Activated CD4-positive, alpha-beta T cell treated with anti-CD3 and anti-CD28 coated beads, Interleukin-2, amount 10 ng/mL, durations not matched to agents 7 days and 5 days (primary cell): ENCODE results near the gene CPNE1. TPM values are rescaled to one million over a fixed set of nuclear protein-coding genes. Genes with fewer than 3 reads are reported as not detected.

ENCODE experiments used
- CTCF ChIA-PET: fragments of 350-600 bp; sonication (Branson Sonifier 250); formaldehyde crosslinking; loops from one replicate; lab custom pipeline; 2021; ENCODE audit warnings: antibody characterized with exemption; lab: Charles Lee
- POLR2A ChIA-PET: fragments of 350-600 bp; sonication (Branson Sonifier 250); formaldehyde crosslinking; loops from one replicate; lab custom pipeline; 2021; ENCODE audit warnings: antibody characterized with exemption; lab: Charles Lee
- DNase-seq: peaks from one replicate; pipeline ENCODE4 v3.0.0-alpha.2; 2020
- H3K27ac Mint-ChIP-seq: one replicate; pipeline ENCODE4 v1.8.0; 2021; ENCODE audit warnings: mild to moderate bottlenecking, moderate library complexity, mixed read lengths
- H3K27me3 Mint-ChIP-seq: one replicate; pipeline ENCODE4 v1.8.0; 2021; ENCODE audit warnings: mixed read lengths
- H3K36me3 Mint-ChIP-seq: one replicate; pipeline ENCODE4 v1.8.0; 2021; ENCODE audit warnings: low read depth, mixed read lengths
- H3K4me1 Mint-ChIP-seq: one replicate; pipeline ENCODE4 v1.8.0; 2021; ENCODE audit warnings: mixed read lengths
- H3K4me3 Mint-ChIP-seq: one replicate; pipeline ENCODE4 v1.8.0; 2021; ENCODE audit warnings: mild to moderate bottlenecking, moderate library complexity, mixed read lengths
- H3K9me3 Mint-ChIP-seq: one replicate; pipeline ENCODE4 v1.8.0; 2021; ENCODE audit warnings: mixed read lengths
- total RNA-seq, 2 experiments: library from RNA; stranded (reverse); gene quantifications; one replicate each; pipeline ENCODE4 v1.2.3, GENCODE V29; 2021

CPNE1 gene
- total RNA-seq, 2 experiments from 2014 or later = 252 to 256 TPM

DNA sequence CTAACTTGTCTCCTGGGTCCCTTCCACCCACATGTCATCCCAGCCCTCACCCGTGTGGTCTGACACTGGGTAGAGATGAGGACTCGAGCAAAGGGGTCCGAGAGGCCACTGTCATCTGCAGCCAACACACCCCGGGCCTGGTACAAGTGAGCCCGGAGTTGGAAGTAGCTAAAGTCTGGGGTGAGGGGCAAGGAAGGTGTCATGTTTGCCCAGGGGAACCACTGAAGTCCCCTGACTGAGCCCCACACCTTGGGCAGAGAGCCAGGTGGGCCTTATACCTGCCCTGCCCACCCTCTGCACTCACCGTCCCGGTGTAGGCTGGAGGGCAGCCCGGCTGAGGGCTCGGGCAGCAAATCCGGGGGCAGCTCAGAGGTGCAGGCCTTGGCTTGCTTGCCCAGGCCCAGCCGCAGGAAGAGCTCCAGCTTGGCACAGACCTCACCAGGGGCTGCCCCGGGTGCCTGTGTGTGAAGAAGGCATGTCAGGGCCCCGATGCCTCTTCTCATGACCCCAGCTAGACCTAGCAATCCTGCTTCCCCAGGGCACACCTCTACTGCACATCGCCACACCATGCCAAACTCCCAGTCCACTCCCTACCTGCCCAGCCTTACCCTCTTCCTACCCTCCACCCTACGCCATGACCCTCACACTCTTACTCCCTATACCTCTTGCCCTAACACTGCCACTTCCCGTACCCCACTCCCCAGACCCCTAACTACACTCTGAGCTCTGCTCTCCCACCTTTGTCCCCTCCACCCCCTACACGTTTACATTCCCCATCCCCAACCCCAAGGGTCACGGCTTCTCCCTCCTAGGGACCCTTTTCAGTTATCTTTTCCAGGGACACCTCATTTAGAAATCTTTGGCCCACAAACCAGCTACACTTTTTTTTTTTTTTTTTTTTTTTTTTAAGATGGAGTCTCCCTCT is 80.8 kb downstream of the CPNE1 start:
- CTCF ChIA-PET = interaction anchor here (1.5 to 1.6 kb wide), 2 partner anchors 12 to 268 kb away, joined by 4 to 5 read pairs; no protein-coding TSS in a partner anchor
- peaks cover 2% of the 10 kb centered on the region for H3K27me3 Mint-ChIP-seq
- H3K36me3 Mint-ChIP-seq = no peaks in the 10 kb centered on the region
- no peaks in the 10 kb centered on the region for H3K4me1 Mint-ChIP-seq
- POLR2A ChIA-PET = no interaction called here
- H3K27ac Mint-ChIP-seq = no peak overlapping the region
- no peak for DNase-seq
- H3K4me3 Mint-ChIP-seq = no peak overlapping the region
- H3K9me3 Mint-ChIP-seq = peaks cover 4% of the 10 kb centered on the region

DNA sequence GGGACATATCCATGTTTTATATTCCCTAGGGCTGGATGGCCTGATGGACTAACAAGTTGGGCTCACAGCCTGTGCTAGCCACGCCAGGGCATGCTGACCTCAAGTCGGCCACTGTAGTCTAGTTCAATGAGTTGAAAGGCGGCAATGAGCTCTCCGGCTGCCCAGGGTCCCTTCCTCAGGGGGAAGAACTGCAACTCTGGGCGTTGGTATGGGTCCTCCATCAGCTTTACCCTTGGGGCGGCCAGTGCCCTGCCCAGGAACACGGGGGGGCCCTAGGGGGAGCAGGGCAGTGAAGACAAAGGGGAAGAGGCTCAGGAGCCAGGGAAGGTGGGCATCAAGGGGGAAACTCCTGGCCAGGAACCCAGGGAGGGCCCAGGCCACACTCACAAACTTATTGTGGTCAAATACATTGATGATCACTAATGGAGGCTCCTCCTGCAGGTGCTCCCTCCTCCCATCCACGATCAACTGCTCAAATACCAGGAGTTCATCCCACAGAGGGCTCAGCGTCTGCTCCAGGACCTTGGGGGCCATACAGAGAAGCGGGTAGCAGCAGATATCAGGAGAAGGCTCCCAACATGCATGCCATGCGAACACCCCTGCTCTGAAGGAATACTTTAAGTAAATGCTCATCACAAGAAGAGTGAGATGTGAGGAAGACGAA is 81.8 kb downstream of the CPNE1 start:
- Mint-ChIP-seq H3K36me3 (no peaks in the 10 kb centered on the region), H3K27me3 (peaks cover 2% of the 10 kb centered on the region), H3K4me3 (no peak overlapping the region), H3K4me1 (no peaks in the 10 kb centered on the region), H3K9me3 (peaks cover 4% of the 10 kb centered on the region), H3K27ac (no peak overlapping the region)
- ChIA-PET CTCF (no interaction called here), POLR2A (no interaction called here)
- no peak for DNase-seq

DNA sequence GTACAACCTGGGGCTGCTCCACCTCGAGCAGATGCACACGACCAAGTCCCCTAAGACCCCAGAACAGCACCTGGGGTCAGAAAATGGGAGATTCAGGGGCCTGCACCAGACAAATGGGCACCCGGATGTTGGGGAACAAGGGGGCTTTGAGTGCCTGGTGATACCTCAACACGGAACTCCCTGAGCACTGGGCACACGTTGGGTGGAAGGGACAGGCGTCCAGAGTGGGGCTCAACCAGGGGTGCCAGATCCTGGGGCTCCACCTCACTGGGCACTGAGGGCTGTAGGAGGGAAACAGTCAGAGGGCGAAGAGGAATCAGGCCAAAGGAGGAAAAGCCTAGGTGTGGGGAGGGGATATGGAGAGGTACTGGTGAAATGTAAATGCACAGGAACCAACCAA is 82.6 kb downstream of the CPNE1 start:
- Mint-ChIP-seq H3K27ac (no peak overlapping the region), H3K4me1 (no peaks in the 10 kb centered on the region), H3K9me3 (peaks cover 4% of the 10 kb centered on the region), H3K36me3 (no peaks in the 10 kb centered on the region), H3K27me3 (peaks cover 2% of the 10 kb centered on the region), H3K4me3 (no peak overlapping the region)
- ChIA-PET CTCF (no interaction called here), POLR2A (no interaction called here)
- no peak for DNase-seq

DNA sequence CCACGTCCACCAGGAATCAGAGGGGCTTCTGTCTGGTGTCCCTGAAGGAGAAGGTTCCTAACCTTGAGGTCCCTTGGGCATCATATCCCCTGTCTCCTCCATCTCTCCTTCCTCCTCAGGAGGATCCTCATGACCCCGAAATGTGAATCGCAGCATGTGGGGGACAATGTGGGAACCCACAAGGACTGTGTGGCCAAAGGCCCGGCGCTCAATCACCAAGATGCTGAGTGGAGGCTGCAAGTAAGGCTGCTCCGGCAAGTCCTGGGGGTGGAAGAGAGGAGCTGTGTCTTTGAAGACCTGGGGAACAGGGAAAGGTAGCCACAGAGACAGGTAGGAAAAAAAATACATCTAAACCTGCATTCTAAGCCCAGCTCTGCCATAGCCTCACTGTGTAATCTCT is 85.5 kb downstream of the CPNE1 start:
- no peak overlapping the region for H3K27ac Mint-ChIP-seq
- ChIA-PET POLR2A (interaction anchor here (0.6 kb wide), 1 partner anchor 792 kb away, joined by 6 read pairs; no protein-coding TSS in a partner anchor), CTCF (interaction anchor here (0.6 to 2.1 kb wide), 3 partner anchors 37 to 105 kb away, joined by 3 to 6 read pairs (median 3); partner anchors contain the start of gene ERGIC3)
- peaks cover 4% of the 10 kb centered on the region for H3K9me3 Mint-ChIP-seq
- H3K27me3 Mint-ChIP-seq = no peaks in the 10 kb centered on the region
- H3K4me3 Mint-ChIP-seq = no peak overlapping the region
- no peak for DNase-seq
- H3K36me3 Mint-ChIP-seq = no peaks in the 10 kb centered on the region
- no peaks in the 10 kb centered on the region for H3K4me1 Mint-ChIP-seq

DNA sequence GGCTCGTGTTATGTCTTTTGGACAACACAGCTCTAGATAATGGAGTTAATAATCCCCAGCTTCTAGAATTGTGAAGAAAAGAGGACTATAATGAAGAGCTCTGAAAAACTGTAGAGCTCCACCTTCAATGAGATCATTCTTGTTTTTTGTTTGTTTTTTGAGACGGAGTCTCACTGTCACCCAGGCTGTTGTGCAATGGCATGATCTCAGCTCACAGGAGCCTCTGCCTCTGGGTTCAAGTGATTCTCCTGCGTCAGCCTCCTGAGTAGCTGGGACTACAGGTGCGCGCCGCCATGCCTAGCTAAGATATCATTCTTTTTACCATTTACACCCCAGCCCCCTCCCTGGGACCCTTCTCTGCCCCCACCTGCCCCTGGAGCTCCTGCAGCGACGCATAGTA is 86.2 kb downstream of the CPNE1 start:
- no peaks in the 10 kb centered on the region for H3K4me1 Mint-ChIP-seq
- H3K4me3 Mint-ChIP-seq = no peak overlapping the region
- ChIA-PET POLR2A (no interaction called here), CTCF (interaction anchor here (0.8 to 2.1 kb wide), 2 partner anchors 19 to 36 kb away, joined by 4 to 6 read pairs; partner anchors contain the start of gene ERGIC3)
- H3K27ac Mint-ChIP-seq = no peak overlapping the region
- H3K36me3 Mint-ChIP-seq = no peaks in the 10 kb centered on the region
- no peak for DNase-seq
- no peaks in the 10 kb centered on the region for H3K27me3 Mint-ChIP-seq
- peaks cover 4% of the 10 kb centered on the region for H3K9me3 Mint-ChIP-seq

DNA sequence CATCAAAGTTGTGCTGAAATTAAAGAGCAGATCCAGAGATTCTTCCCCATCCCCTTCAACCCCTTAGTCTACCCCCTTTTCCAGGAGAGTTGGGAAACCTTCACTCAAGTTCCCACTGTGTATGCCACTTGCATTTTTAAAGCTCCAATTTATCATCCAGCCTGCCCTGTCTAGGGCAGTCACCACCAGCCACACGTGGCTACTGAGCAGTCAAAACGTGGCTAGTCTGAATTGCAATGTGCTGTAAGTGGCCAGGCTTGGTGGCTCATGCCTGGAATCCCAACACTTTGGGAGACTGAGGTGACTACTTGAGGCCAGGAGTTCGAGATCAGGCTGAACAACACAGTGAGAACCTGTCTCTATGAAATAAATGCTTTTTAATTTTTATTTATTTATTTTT is 87.9 kb downstream of the CPNE1 start:
- H3K4me3 Mint-ChIP-seq = no peak overlapping the region
- no peak overlapping the region for H3K27ac Mint-ChIP-seq
- ChIA-PET POLR2A (no interaction called here), CTCF (interaction anchor here (0.5 kb wide), 1 partner anchor 31 kb away, joined by 3 read pairs; no protein-coding TSS in a partner anchor)
- no peak for DNase-seq
- H3K27me3 Mint-ChIP-seq = no peaks in the 10 kb centered on the region
- H3K4me1 Mint-ChIP-seq = no peaks in the 10 kb centered on the region
- H3K36me3 Mint-ChIP-seq = no peaks in the 10 kb centered on the region
- peaks cover 6% of the 10 kb centered on the region for H3K9me3 Mint-ChIP-seq

Other genes starting within 250 kb of the CPNE1 start
- gene GDF5, start 226.7 kb downstream of the CPNE1 start, total RNA-seq = not detected
- 10 to 100 TPM; 56.8 to 75.4 TPM for gene CEP250, start 209.3 kb downstream of the CPNE1 start, total RNA-seq
- not detected for gene C20orf173, start 135.2 kb downstream of the CPNE1 start, total RNA-seq
- gene ERGIC3, start 122.8 kb downstream of the CPNE1 start, total RNA-seq = 100 to 1,000 TPM; 152 to 165 TPM
- 1 to 10 TPM; 1.7 to 1.9 TPM for gene SPAG4, start 49.1 kb downstream of the CPNE1 start, total RNA-seq
- 100 to 1,000 TPM; 121 to 127 TPM for gene RBM12, start within 50 bp of the CPNE1 start, total RNA-seq
- 10 to 100 TPM; 33.2 to 36.6 TPM for gene NFS1, start 34.5 kb upstream of the CPNE1 start, total RNA-seq
- gene ROMO1, start 34.5 kb upstream of the CPNE1 start, total RNA-seq = 100 to 1,000 TPM in 1 of 2 experiments, 10 to 100 TPM in 1; 55.0 to 103 TPM
- gene RBM39, start 77.4 kb upstream of the CPNE1 start, total RNA-seq = 100 to 1,000 TPM; 374 to 396 TPM
- gene PHF20, start 107.1 kb upstream of the CPNE1 start, total RNA-seq = 10 to 100 TPM; 47.8 to 49.0 TPM